HepG2 (cell line): ENCODE measurements around the gene TPGS1. TPM values are rescaled to one million over a fixed set of nuclear protein-coding genes. Genes with fewer than 3 reads are reported as not detected.

Experiments used
- BCL6 ChIP-seq: IDR thresholded peaks from 2 replicates; pipeline ENCODE4 v1.6.1; 2016; ENCODE audit warnings: missing genetic modification reagents, missing compliant biosample characterization
- BRF2 ChIP-seq: sonication (generic); formaldehyde crosslinking; IDR thresholded peaks from 2 replicates; pipeline ENCODE4 v1.8.1; 2022; ENCODE audit warnings: mild to moderate bottlenecking, missing genetic modification reagents
- IRF2 ChIP-seq: IDR thresholded peaks from 2 replicates; pipeline ENCODE4 v1.6.1; 2018; ENCODE audit warnings: missing genetic modification reagents, missing compliant biosample characterization
- JUND ChIP-seq: sonication (generic); formaldehyde crosslinking; IDR thresholded peaks from 2 replicates; pipeline ENCODE4 v1.8.0; 2022; ENCODE audit warnings: mild to moderate bottlenecking, missing genetic modification reagents
- RCOR2 ChIP-seq: IDR thresholded peaks from 2 replicates; pipeline ENCODE4 v1.6.1; 2016; ENCODE audit warnings: missing biosample characterization, missing genetic modification reagents
- SALL1 ChIP-seq: sonication (generic); formaldehyde crosslinking; IDR thresholded peaks from 2 replicates; pipeline ENCODE4 v1.8.0; 2022; ENCODE audit warnings: mild to moderate bottlenecking, missing genetic modification reagents
- SIN3B ChIP-seq: fragments of 150-350 bp; IDR thresholded peaks from 2 replicates; pipeline ENCODE4 v1.6.1; 2014; ENCODE audit warnings: low read length
- SMAD1 ChIP-seq: sonication (generic); formaldehyde crosslinking; IDR thresholded peaks from 2 replicates; pipeline ENCODE4 v1.4.0; 2020; ENCODE audit warnings: missing genetic modification reagents, low read depth, mild to moderate bottlenecking, borderline replicate concordance
- ZMYM3 ChIP-seq: sonication (generic); formaldehyde crosslinking; IDR thresholded peaks from 2 replicates; pipeline ENCODE4 v1.5.1; 2020; ENCODE audit warnings: mild to moderate bottlenecking, missing genetic modification reagents
- ZNF350 ChIP-seq: sonication (generic); formaldehyde crosslinking; IDR thresholded peaks from 2 replicates; pipeline ENCODE4 v1.4.0; 2020; ENCODE audit warnings: mild to moderate bottlenecking, low read depth, missing genetic modification reagents, borderline replicate concordance
- ZNF567 ChIP-seq: sonication (generic); formaldehyde crosslinking; IDR thresholded peaks from 2 replicates; pipeline ENCODE4 v1.8.1; 2023; ENCODE audit warnings: mild to moderate bottlenecking, missing genetic modification reagents, borderline replicate concordance
- ZNF616 ChIP-seq: sonication (generic); formaldehyde crosslinking; IDR thresholded peaks from 2 replicates; pipeline ENCODE4 v1.5.0; 2020; ENCODE audit warnings: low read depth, mild to moderate bottlenecking, missing genetic modification reagents
- ZNF629 ChIP-seq: sonication (generic); formaldehyde crosslinking; conservative IDR thresholded peaks from 2 replicates; pipeline ENCODE4 v1.5.0; 2020; ENCODE audit warnings: missing genetic modification reagents
- polyA plus RNA-seq, 8 experiments: library from polyadenylated mRNA; depleted of rRNA in 3 of 8; stranded (reverse) in 7 of 8; unstranded in 1 of 8; fragments of >200 nt; fragmentation: Illumina TruSeq in 4 of 8; extraction: Trizol in 4 of 8; gene quantifications; 2 replicates each; pipeline versions ENCODE4 v1.2.1 to v1.2.3, GENCODE V29; 2011 to 2016; ENCODE audit warnings: low read depth in 4 of 8, missing spikeins in 1 of 8, mixed read lengths in 1 of 8; ENCODE audit not compliant: insufficient read depth in 1 of 8
- total RNA-seq, 5 experiments: library from RNA; depleted of rRNA; stranded (reverse); fragments of >200 nt; fragmentation: Illumina TruSeq; extraction: Trizol; gene quantifications; 2 replicates each; pipeline ENCODE4 v1.2.3, GENCODE V29; 2016; ENCODE audit warnings: low read depth in 1 of 5
- TF ChIP-seq, protein P1 (sequence below): sonication (generic); formaldehyde crosslinking; IDR thresholded peaks from 2 replicates; pipeline ENCODE4 v1.4.0; 2020; ENCODE audit warnings: missing genetic modification reagents
- TF ChIP-seq, protein P2 (sequence below): sonication (generic); formaldehyde crosslinking; IDR thresholded peaks from 2 replicates; pipeline ENCODE4 v1.4.0; 2020; ENCODE audit warnings: low read depth, mild to moderate bottlenecking, missing genetic modification reagents
- TF ChIP-seq, protein P3 (sequence below): sonication (generic); formaldehyde crosslinking; IDR thresholded peaks from 2 replicates; pipeline ENCODE4 v1.5.0; 2020; ENCODE audit warnings: mild to moderate bottlenecking, missing genetic modification reagents, borderline replicate concordance
- TF ChIP-seq, protein P4 (sequence below): sonication (generic); formaldehyde crosslinking; IDR thresholded peaks from 2 replicates; pipeline ENCODE4 v1.5.0; 2020; ENCODE audit warnings: mild to moderate bottlenecking, missing genetic modification reagents, borderline replicate concordance
- TF ChIP-seq, protein P5 (sequence below): sonication (generic); formaldehyde crosslinking; IDR thresholded peaks from 2 replicates; pipeline ENCODE4 v1.8.0; 2023; ENCODE audit warnings: mild to moderate bottlenecking, missing genetic modification reagents

Gene TPGS1
- total and polyA plus RNA-seq, 2 of the 13 experiments (the other 11 are each of a cell fraction or from before 2014, with no cell fraction given) = 1.1 to 6.2 TPM

DNA sequence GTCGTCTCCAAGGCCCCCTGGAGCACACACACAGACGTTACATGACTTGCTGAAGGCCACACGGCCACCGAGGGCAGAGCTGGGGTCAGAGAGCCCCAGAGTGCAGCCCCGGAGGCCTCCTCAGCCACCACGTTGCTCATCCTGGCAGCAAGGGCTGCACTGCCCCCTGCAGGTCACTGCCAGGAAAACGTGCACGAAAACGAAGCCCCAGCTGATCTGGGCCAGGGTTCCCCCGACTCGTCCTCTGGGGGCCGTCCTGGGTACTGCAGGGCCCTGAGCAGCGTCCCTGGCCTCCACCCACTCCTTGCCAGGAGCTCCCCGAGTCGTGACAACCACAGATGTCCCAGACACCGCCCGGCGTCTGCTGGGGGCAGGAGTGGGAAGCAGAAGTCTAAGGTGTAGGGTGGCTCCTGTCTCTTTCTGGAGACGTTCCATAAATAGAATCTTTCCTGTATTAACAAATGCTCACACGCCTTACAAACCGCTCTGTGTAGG, 3.4 kb downstream of the TPGS1 start (continued):
- TF ChIP-seq, protein P1, sequence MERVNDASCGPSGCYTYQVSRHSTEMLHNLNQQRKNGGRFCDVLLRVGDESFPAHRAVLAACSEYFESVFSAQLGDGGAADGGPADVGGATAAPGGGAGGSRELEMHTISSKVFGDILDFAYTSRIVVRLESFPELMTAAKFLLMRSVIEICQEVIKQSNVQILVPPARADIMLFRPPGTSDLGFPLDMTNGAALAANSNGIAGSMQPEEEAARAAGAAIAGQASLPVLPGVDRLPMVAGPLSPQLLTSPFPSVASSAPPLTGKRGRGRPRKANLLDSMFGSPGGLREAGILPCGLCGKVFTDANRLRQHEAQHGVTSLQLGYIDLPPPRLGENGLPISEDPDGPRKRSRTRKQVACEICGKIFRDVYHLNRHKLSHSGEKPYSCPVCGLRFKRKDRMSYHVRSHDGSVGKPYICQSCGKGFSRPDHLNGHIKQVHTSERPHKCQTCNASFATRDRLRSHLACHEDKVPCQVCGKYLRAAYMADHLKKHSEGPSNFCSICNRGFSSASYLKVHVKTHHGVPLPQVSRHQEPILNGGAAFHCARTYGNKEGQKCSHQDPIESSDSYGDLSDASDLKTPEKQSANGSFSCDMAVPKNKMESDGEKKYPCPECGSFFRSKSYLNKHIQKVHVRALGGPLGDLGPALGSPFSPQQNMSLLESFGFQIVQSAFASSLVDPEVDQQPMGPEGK = peak; percentile 80
- TF ChIP-seq BCL6 (CRISPR knock-in tag) (0 out of 2 replicates have a peak, but pooled peaks have one; percentile 37), JUND (CRISPR knock-in tag) (no peak), ZNF629 (no peak), SALL1 (CRISPR knock-in tag) (peak; percentile 61), ZNF567 (0 out of 2 replicates have a peak, but pooled peaks have one; percentile 55), ZNF616 (CRISPR knock-in tag) (no peak), RCOR2 (CRISPR knock-in tag) (peak; percentile 29; the same call in 1 of the 2 replicates), IRF2 (peak; percentile 88), ZNF350 (CRISPR knock-in tag) (peak; percentile 65; the same call in 1 of the 2 replicates), SIN3B (no peak), ZMYM3 (CRISPR knock-in tag) (peak; percentile 86), BRF2 (CRISPR knock-in tag) (no peak), SMAD1 (CRISPR knock-in tag) (peak; percentile 54; the same call in 1 of the 2 replicates)
- TF ChIP-seq, protein P2, sequence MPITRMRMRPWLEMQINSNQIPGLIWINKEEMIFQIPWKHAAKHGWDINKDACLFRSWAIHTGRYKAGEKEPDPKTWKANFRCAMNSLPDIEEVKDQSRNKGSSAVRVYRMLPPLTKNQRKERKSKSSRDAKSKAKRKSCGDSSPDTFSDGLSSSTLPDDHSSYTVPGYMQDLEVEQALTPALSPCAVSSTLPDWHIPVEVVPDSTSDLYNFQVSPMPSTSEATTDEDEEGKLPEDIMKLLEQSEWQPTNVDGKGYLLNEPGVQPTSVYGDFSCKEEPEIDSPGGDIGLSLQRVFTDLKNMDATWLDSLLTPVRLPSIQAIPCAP (CRISPR knock-in tag) = no peak
- TF ChIP-seq, protein P3, sequence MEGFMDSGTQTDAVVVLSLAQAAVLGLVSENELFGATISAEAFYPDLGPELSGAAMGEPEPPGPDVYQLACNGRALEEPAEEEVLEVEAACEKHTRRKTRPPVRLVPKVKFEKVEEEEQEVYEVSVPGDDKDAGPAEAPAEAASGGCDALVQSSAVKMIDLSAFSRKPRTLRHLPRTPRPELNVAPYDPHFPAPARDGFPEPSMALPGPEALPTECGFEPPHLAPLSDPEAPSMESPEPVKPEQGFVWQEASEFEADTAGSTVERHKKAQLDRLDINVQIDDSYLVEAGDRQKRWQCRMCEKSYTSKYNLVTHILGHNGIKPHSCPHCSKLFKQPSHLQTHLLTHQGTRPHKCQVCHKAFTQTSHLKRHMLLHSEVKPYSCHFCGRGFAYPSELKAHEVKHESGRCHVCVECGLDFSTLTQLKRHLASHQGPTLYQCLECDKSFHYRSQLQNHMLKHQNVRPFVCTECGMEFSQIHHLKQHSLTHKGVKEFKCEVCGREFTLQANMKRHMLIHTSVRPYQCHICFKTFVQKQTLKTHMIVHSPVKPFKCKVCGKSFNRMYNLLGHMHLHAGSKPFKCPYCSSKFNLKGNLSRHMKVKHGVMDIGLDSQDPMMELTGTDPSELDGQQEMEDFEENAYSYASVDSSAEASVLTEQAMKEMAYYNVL (CRISPR knock-in tag) = peak; percentile 34; the same call in 1 of the 2 replicates
- TF ChIP-seq, protein P4, sequence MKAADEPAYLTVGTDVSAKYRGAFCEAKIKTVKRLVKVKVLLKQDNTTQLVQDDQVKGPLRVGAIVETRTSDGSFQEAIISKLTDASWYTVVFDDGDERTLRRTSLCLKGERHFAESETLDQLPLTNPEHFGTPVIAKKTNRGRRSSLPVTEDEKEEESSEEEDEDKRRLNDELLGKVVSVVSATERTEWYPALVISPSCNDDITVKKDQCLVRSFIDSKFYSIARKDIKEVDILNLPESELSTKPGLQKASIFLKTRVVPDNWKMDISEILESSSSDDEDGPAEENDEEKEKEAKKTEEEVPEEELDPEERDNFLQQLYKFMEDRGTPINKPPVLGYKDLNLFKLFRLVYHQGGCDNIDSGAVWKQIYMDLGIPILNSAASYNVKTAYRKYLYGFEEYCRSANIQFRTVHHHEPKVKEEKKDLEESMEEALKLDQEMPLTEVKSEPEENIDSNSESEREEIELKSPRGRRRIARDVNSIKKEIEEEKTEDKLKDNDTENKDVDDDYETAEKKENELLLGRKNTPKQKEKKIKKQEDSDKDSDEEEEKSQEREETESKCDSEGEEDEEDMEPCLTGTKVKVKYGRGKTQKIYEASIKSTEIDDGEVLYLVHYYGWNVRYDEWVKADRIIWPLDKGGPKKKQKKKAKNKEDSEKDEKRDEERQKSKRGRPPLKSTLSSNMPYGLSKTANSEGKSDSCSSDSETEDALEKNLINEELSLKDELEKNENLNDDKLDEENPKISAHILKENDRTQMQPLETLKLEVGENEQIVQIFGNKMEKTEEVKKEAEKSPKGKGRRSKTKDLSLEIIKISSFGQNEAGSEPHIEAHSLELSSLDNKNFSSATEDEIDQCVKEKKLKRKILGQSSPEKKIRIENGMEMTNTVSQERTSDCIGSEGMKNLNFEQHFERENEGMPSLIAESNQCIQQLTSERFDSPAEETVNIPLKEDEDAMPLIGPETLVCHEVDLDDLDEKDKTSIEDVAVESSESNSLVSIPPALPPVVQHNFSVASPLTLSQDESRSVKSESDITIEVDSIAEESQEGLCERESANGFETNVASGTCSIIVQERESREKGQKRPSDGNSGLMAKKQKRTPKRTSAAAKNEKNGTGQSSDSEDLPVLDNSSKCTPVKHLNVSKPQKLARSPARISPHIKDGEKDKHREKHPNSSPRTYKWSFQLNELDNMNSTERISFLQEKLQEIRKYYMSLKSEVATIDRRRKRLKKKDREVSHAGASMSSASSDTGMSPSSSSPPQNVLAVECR = peak; percentile 81
- TF ChIP-seq, protein P5, sequence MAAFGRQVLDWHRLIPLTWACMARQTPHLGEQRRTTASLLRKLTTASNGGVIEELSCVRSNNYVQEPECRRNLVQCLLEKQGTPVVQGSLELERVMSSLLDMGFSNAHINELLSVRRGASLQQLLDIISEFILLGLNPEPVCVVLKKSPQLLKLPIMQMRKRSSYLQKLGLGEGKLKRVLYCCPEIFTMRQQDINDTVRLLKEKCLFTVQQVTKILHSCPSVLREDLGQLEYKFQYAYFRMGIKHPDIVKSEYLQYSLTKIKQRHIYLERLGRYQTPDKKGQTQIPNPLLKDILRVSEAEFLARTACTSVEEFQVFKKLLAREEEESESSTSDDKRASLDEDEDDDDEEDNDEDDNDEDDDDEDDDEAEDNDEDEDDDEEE (CRISPR knock-in tag) = no peak
